Inferior parietal cortex (tissue), 1 donor: ENCODE results near the gene CFAP20DC.
A peak's percentile ranks its signal among the peaks of the same experiment; 100 is the strongest.
"Not testable (repeated sequence)": the region's sequence is repeated elsewhere in the genome, so short reads cannot be mapped to it uniquely, and the experiment has no call there.

Source experiments
- DNase-seq: peaks from one replicate; pipeline ENCODE4 v3.0.0-alpha.2; 2016; ENCODE audit errors: extremely low spot score

The CFAP20DC gene

GRCh38 chr3:58746758-58747157 is 303.1 kb downstream of the CFAP20DC start:
- DNase-seq, result no peak

GRCh38 chr3:58743296-58743695 is 306.5 kb downstream of the CFAP20DC start:
- no peak for DNase-seq

- DNase-seq, result no peak
Observed at GRCh38 chr3:58742239-58742638, 307.6 kb downstream of the CFAP20DC start.

GRCh38 chr3:58737644-58738043 is 312.2 kb downstream of the CFAP20DC start:
- no peak for DNase-seq

GRCh38 chr3:58731673-58732072 is 318.2 kb downstream of the CFAP20DC start:
- no peak for DNase-seq

- DNase-seq, result no peak
Observed at GRCh38 chr3:58728723-58729122, 321.1 kb downstream of the CFAP20DC start.

GRCh38 chr3:58725326-58725853 is 324.4 kb downstream of the CFAP20DC start:
- DNase-seq, result no peak

GRCh38 chr3:58724336-58724735 is 325.5 kb downstream of the CFAP20DC start:
- DNase-seq, result no peak

GRCh38 chr3:58723173-58723572 is 326.7 kb downstream of the CFAP20DC start:
- DNase-seq, result peak; percentile 20

- DNase-seq, result no peak
Observed at GRCh38 chr3:58722561-58722960, 327.3 kb downstream of the CFAP20DC start.

- DNase-seq, result no peak
Observed at GRCh38 chr3:58720526-58720925, 329.3 kb downstream of the CFAP20DC start.

GRCh38 chr3:58719684-58720083 is 330.1 kb downstream of the CFAP20DC start:
- DNase-seq, result no peak

- no peak for DNase-seq
Observed at GRCh38 chr3:58713715-58714401, 336.0 kb downstream of the CFAP20DC start.

- DNase-seq, result no peak
Observed at GRCh38 chr3:58711871-58712270, 338.0 kb downstream of the CFAP20DC start.

GRCh38 chr3:58708983-58709382 is 340.8 kb downstream of the CFAP20DC start:
- not testable (repeated sequence) for DNase-seq

GRCh38 chr3:58708116-58708791 is 341.6 kb downstream of the CFAP20DC start:
- DNase-seq, result no peak

GRCh38 chr3:58707390-58707930 is 342.4 kb downstream of the CFAP20DC start:
- DNase-seq, result no peak

- DNase-seq, result no peak
Observed at GRCh38 chr3:58706395-58707167, 343.2 kb downstream of the CFAP20DC start.

GRCh38 chr3:58704745-58705144 is 345.1 kb downstream of the CFAP20DC start:
- no peak for DNase-seq

- DNase-seq, result not testable (repeated sequence)
Observed at GRCh38 chr3:58704304-58704703, 345.5 kb downstream of the CFAP20DC start.

- no peak for DNase-seq
Observed at GRCh38 chr3:58698246-58698645, 351.6 kb downstream of the CFAP20DC start.

- DNase-seq, result no peak
Observed at GRCh38 chr3:58697561-58697960, 352.3 kb downstream of the CFAP20DC start.
